Tibial nerve (tissue), 4 donors: ENCODE data around the gene TGFB1. TPM values are rescaled to one million over a fixed set of nuclear protein-coding genes. Genes with fewer than 3 reads are reported as not detected.
A peak's percentile ranks its signal among the peaks of the same experiment; 100 is the strongest.

Experiments
- DNase-seq, 2 donors: peaks; one replicate each; pipeline ENCODE4 v3.0.0-alpha.2; 2019; ENCODE audit warnings: low spot score in 2 of 2
- H3K27ac ChIP-seq, 4 donors: fragments of 200-600 bp; sonication (generic) in 3 of 4; one replicate each; pipeline ENCODE4 v1.5.1; 2017 to 2019; ENCODE audit warnings: mild to moderate bottlenecking in 1 of 4
- H3K27me3 ChIP-seq, 2 donors: fragments of 200-600 bp; sonication (generic) in 1 of 2; one replicate each; pipeline versions ENCODE4 v1.5.1 to v1.6.0; 2017 to 2019
- H3K36me3 ChIP-seq, 3 donors: fragments of 200-600 bp; sonication (generic); one replicate each; pipeline ENCODE4 v1.5.1; 2018 to 2019
- H3K4me1 ChIP-seq, 4 donors: fragments of 200-600 bp; sonication (generic) in 3 of 4; one replicate each; pipeline ENCODE4 v1.5.1; 2017 to 2019
- H3K4me3 ChIP-seq, 4 donors: fragments of 200-600 bp; sonication (generic) in 3 of 4; one replicate each; pipeline ENCODE4 v1.5.1; 2017 to 2019; ENCODE audit warnings: mild to moderate bottlenecking in 1 of 4, moderate library complexity in 1 of 4
- H3K9me3 ChIP-seq, 4 donors: fragments of 200-600 bp; sonication (generic) in 3 of 4; one replicate each; pipeline ENCODE4 v1.5.1; 2017 to 2019
- CTCF ChIP-seq, 5 experiments: fragments of 200-600 bp in 3 of 5; fragments of 450-650 bp in 2 of 5; sonication (generic) in 3 of 5; IDR thresholded peaks; one replicate each; pipeline ENCODE4 v1.5.1; 2016 to 2019; ENCODE audit warnings: antibody characterized with exemption in 5 of 5, mild to moderate bottlenecking in 3 of 5, moderate library complexity in 2 of 5
- EP300 ChIP-seq, 2 donors: sonication (generic); formaldehyde crosslinking; IDR thresholded peaks; one replicate each; pipeline ENCODE4 v1.6.1; 2017; ENCODE audit warnings: antibody characterized with exemption in 2 of 2, mild to moderate bottlenecking in 1 of 2
- POLR2A ChIP-seq, 2 donors: fragments of 450-650 bp; IDR thresholded peaks; one replicate each; pipeline ENCODE4 v1.6.1; 2017; ENCODE audit warnings: antibody characterized with exemption in 2 of 2, mild to moderate bottlenecking in 2 of 2, moderate library complexity in 2 of 2
- WGBS, 2 donors: methylation state at CpG; one replicate each; pipeline ENCODE4 v1.1.5; 2018; 5-methylcytosine and 5-hydroxymethylcytosine counted together
- total RNA-seq, 4 donors: library from RNA; depleted of rRNA; stranded (reverse); fragments of >200 nt; gene quantifications; one replicate each; pipeline ENCODE4 v1.1.0, GENCODE V29; 2016

TGFB1 gene
- total RNA-seq, 4 donors from 2014 or later, result 14.6 to 31.8 (median 23.9) TPM

- Histone ChIP-seq H3K27me3 (no peaks in the 10 kb centered on the region), H3K4me3 (no peak overlapping the region), H3K36me3 (peaks cover 0 to 54% (median 5%) of the 10 kb centered on the region in 3 donors), H3K27ac (no peak overlapping the region), H3K4me1 (peaks cover 0 to 3% (median 0%) of the 10 kb centered on the region in 4 donors), H3K9me3 (no peaks in the 10 kb centered on the region)
- DNase-seq, result no peak
- TF ChIP-seq EP300 (IDR thresholded peaks at IDR 0.05) (no peak), POLR2A (IDR thresholded peaks at IDR 0.05) (no peak), CTCF (IDR thresholded peaks at IDR 0.05) (no peak)
- 91 to 94% methylated on average over 10 of the region's 10 CpGs for WGBS, 2 donors
These were observed 18.3 kb downstream of the TGFB1 start for GRCh38 chr19:41335467-41335866.

GRCh38 chr19:41334793-41335192 lies 18.9 kb downstream of the TGFB1 start:
- Histone ChIP-seq H3K9me3 (no peaks in the 10 kb centered on the region), H3K36me3 (peaks cover 0 to 54% (median 5%) of the 10 kb centered on the region in 3 donors), H3K27ac (no peak overlapping the region), H3K27me3 (no peaks in the 10 kb centered on the region), H3K4me3 (no peak overlapping the region), H3K4me1 (peaks cover 0 to 3% (median 0%) of the 10 kb centered on the region in 4 donors)
- TF ChIP-seq EP300 (IDR thresholded peaks at IDR 0.05) (peak in 1 of 2 donors; percentile 20), POLR2A (IDR thresholded peaks at IDR 0.05) (no peak), CTCF (IDR thresholded peaks at IDR 0.05) (no peak)
- no peak for DNase-seq
- 76 to 77% methylated on average over 5 of the region's 5 CpGs for WGBS, 2 donors

DNA sequence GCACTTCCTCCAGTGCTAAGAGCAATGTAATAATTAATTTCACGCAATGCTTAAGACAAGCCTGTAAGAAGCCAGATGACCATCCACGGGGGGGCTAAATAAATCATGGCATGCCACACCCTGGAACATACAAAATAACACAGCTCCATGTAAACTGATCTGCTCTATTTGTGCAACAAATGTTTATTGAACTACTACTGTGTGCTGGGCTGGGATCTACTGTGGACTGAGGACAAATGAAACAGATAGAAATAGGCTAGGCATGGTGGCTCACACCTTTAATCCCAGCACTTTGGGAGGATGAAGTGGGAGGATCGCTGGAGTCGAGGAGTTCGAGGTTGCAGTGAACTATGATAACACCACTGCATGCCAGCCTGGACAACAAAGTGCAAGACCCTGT lies 21.3 kb downstream of the TGFB1 start:
- Histone ChIP-seq H3K4me1 (peaks cover 0 to 18% (median 8%) of the 10 kb centered on the region in 4 donors), H3K36me3 (peaks cover 0 to 47% (median 5%) of the 10 kb centered on the region in 3 donors)
- WGBS, 2 donors, result 89 to 94% methylated on average over 5 of the region's 5 CpGs

GRCh38 chr19:41332000-41332399 lies 21.7 kb downstream of the TGFB1 start:
- 91 to 92% methylated on average over 16 of the region's 16 CpGs for WGBS, 2 donors
- Histone ChIP-seq H3K27ac (no peak overlapping the region), H3K9me3 (no peaks in the 10 kb centered on the region), H3K27me3 (no peaks in the 10 kb centered on the region), H3K4me1 (peaks cover 0 to 23% (median 12%) of the 10 kb centered on the region in 4 donors), H3K4me3 (no peak overlapping the region), H3K36me3 (peaks cover 0 to 47% (median 5%) of the 10 kb centered on the region in 3 donors)
- no peak for DNase-seq
- TF ChIP-seq EP300 (IDR thresholded peaks at IDR 0.05) (no peak), CTCF (IDR thresholded peaks at IDR 0.05) (no peak), POLR2A (IDR thresholded peaks at IDR 0.05) (no peak)

More for the DNA sequence above, 21.3 kb downstream of the TGFB1 start:
- Histone ChIP-seq H3K27ac (no peak overlapping the region), H3K9me3 (no peaks in the 10 kb centered on the region), H3K27me3 (no peaks in the 10 kb centered on the region), H3K4me3 (no peak overlapping the region)
- no peak for DNase-seq
- TF ChIP-seq EP300 (IDR thresholded peaks at IDR 0.05) (no peak), CTCF (IDR thresholded peaks at IDR 0.05) (no peak), POLR2A (IDR thresholded peaks at IDR 0.05) (no peak)

DNA sequence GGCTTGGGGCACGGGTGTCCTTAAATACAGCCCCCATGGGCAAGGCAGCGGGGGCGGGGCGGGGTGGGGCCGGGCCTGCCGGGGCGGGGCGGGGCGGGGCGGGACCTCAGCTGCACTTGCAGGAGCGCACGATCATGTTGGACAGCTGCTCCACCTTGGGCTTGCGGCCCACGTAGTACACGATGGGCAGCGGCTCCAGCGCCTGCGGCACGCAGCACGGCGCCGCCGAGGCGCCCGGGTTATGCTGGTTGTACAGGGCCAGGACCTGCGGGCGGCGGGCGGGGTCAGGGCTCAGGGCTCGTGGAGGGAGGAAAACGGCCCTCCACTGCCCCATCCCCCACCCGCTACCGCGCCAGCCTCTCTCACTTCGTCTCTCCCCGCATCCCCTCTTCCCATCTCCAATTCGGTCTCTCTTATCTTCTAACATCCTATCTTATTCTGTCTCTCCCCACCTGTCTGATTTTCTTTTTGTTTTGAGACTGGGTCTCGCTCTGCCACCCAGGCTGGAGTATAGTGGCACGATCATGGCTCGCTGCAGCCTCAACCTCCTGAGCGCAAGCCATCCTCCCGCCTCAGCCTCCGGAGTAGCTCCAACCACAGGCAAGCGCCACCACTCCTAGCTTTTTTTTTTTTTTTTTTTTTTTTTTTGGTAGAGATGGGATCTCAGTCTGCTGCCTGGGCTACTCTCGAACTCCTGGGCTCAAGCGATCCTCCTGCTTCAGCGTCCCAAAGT lies 22.6 kb downstream of the TGFB1 start:
- H3K36me3 ChIP-seq, result peaks cover 0 to 47% (median 5%) of the 10 kb centered on the region in 3 donors
- WGBS, 2 donors, result 65 to 75% methylated on average over 28 to 46 of the region's 47 CpGs
- no peak for TF ChIP-seq CTCF (IDR thresholded peaks at IDR 0.05)
- TF ChIP-seq POLR2A (IDR thresholded peaks at IDR 0.05), result no peak
- TF ChIP-seq EP300 (IDR thresholded peaks at IDR 0.05), result no peak

More for the DNA sequence above, 22.6 kb downstream of the TGFB1 start:
- no peak for DNase-seq
- Histone ChIP-seq H3K9me3 (no peaks in the 10 kb centered on the region), H3K4me3 (no peak overlapping the region), H3K27ac (no peak overlapping the region), H3K27me3 (no peaks in the 10 kb centered on the region), H3K4me1 (peaks cover 0 to 32% (median 20%) of the 10 kb centered on the region in 4 donors)
